Adrenal gland (tissue), 5 donors: Measurements from ENCODE around the gene TLX2.

Source experiments
- CTCF ChIP-seq, 6 experiments: fragments of 450-650 bp in 4 of 6; fragments of 200-600 bp in 2 of 6; sonication (generic) in 1 of 6; IDR thresholded peaks; 1 replicate in 5 of 6; 2 replicates in 1 of 6; pipeline versions ENCODE4 v1.5.1 to v1.8.0; 2016 to 2021; ENCODE audit warnings: antibody characterized with exemption in 6 of 6, mild to moderate bottlenecking in 2 of 6, moderate library complexity in 1 of 6
- POLR2A ChIP-seq, 2 donors: fragments of 450-650 bp; IDR thresholded peaks; one replicate each; pipeline ENCODE4 v1.6.1; 2017; ENCODE audit warnings: antibody characterized with exemption in 2 of 2, mild to moderate bottlenecking in 2 of 2, moderate library complexity in 1 of 2
- donor health status: DM: no; HTN: no; CAD: no.

GRCh38 chr2:74501335-74502071 lies 12.7 kb upstream of the TLX2 start:
- TF ChIP-seq CTCF (IDR thresholded peaks at IDR 0.05): no peak
- TF ChIP-seq POLR2A (IDR thresholded peaks at IDR 0.05): no peak
